ENCODE results near the gene ABCG5.

DNA sequence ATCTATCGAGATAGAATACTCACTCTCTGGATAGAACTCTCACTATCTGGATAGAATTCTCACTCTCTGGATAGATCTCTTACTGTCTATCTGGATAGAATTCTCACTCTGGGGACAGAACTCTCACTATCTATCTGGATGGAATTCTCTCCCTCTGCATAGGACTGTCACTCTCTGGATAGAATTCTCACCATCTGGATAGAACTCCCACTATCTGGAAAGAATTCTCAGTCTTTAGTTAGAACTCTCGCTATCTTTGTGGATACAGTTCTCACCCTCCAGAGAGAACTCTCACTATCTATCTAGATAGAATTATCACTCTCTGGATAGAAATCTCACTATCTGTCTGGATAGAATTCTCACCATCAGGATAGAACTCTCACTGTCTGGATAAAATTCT lies 16.7 kb upstream of the ABCG5 start:
- TF ChIP-seq, protein P1, sequence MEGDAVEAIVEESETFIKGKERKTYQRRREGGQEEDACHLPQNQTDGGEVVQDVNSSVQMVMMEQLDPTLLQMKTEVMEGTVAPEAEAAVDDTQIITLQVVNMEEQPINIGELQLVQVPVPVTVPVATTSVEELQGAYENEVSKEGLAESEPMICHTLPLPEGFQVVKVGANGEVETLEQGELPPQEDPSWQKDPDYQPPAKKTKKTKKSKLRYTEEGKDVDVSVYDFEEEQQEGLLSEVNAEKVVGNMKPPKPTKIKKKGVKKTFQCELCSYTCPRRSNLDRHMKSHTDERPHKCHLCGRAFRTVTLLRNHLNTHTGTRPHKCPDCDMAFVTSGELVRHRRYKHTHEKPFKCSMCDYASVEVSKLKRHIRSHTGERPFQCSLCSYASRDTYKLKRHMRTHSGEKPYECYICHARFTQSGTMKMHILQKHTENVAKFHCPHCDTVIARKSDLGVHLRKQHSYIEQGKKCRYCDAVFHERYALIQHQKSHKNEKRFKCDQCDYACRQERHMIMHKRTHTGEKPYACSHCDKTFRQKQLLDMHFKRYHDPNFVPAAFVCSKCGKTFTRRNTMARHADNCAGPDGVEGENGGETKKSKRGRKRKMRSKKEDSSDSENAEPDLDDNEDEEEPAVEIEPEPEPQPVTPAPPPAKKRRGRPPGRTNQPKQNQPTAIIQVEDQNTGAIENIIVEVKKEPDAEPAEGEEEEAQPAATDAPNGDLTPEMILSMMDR (conservative IDR thresholded peaks at IDR 0.05 in 1 of 2, IDR thresholded peaks at IDR 0.05 in 1 of 2; ENCODE audit: extremely low read depth in 1 of 2, insufficient read depth in 1 of 2, low read depth in 1 of 2, low read length in 2 of 2), result no peak
- no peak for TF ChIP-seq EZH2 (IDR thresholded peaks at IDR 0.05; ENCODE audit: borderline replicate concordance, low read length)

All from mammary epithelial cell (primary cell).